GM12865 (cell line): ENCODE results near the gene RCHY1.
"Not testable (repeated sequence)": the region's sequence is repeated elsewhere in the genome, so short reads cannot be mapped to it uniquely, and the experiment has no call there.

Source experiments
- DNase-seq: peaks from one replicate; pipeline ENCODE4 v3.0.0; 2010; ENCODE audit warnings: low read depth
- H3K4me3 ChIP-seq: 2 replicates; pipeline ENCODE4 v1.5.1; 2011; ENCODE audit warnings: mild to moderate bottlenecking, low read depth, low read length, control low read depth
- TF ChIP-seq, protein P1 (sequence below): IDR thresholded peaks from 2 replicates; pipeline ENCODE4 v1.5.1; 2011; ENCODE audit warnings: low read length, control low read depth, low read depth, inconsistent platforms; ENCODE audit not compliant: insufficient read depth; ENCODE audit errors: missing control alignments

Gene RCHY1

DNA sequence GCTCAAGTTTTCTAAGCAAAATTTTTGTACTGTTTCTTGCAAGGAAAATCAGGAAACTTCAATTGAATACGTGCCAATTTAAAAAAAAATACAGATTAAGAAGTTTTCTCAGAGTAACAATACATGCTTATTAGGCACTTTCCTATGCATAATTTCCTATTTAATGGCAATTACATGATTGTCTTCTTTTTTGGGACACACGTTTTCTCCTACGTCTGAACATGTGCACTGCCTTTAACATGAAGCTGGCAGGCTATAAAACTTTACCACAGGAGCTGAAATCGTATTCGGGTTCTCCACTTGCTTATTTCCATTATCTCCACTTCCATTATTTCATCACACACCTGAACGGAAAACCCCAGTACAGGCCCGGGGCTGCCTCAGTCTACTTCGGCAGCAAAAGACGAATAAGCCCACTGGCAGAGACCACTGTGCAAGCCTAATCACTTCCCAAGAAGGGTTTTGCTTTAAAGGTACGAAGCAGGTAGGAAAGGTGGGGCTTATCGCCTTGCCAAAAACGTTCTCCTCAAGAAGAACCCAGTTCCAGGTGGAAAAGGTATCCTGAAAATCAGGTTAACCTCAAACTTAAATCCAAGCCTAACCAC lies 575 bp downstream of the RCHY1 start:
- peak overlapping the region; percentile 100 for H3K4me3 ChIP-seq
- no peak for DNase-seq
- TF ChIP-seq, protein P1, sequence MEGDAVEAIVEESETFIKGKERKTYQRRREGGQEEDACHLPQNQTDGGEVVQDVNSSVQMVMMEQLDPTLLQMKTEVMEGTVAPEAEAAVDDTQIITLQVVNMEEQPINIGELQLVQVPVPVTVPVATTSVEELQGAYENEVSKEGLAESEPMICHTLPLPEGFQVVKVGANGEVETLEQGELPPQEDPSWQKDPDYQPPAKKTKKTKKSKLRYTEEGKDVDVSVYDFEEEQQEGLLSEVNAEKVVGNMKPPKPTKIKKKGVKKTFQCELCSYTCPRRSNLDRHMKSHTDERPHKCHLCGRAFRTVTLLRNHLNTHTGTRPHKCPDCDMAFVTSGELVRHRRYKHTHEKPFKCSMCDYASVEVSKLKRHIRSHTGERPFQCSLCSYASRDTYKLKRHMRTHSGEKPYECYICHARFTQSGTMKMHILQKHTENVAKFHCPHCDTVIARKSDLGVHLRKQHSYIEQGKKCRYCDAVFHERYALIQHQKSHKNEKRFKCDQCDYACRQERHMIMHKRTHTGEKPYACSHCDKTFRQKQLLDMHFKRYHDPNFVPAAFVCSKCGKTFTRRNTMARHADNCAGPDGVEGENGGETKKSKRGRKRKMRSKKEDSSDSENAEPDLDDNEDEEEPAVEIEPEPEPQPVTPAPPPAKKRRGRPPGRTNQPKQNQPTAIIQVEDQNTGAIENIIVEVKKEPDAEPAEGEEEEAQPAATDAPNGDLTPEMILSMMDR: no peak

DNA sequence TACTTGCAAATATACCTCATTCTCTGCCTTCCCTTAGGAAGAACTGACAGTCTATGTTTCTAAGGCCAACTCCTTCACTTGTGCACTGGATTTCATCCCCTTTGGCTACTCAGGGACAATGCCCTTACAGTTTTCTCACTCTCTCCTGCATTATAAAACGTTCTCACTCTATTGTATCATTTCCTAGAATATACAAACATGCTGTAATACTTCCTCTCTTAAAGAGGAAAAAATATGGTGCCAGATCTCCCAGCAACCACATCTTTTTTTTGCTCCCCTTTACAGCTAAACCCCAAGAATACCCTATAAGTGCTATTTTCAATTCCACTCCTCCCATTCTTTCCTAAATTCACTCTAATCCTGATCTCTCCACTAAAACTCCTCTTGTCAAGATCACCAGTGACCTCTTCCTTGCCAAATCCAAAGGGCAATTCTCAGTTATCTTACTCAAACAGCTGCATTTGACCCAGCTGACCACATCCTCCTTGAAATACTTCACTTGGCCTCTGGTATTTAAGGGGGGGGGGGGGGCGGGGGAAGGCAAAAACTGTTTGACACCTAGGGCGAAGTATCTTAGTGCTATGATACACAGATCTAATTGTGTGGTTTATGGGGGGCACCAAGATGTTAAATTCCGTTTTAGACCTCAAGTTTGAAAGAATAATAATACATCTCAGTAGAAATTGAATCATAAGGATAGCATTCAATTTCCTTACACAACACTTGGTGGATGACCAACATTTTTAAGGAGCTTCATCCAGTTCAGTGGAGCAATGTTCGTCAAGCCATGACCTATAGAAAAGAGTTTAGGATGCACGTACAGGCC lies 1.6 kb downstream of the RCHY1 start:
- H3K4me3 ChIP-seq: peak overlapping the region; percentile 100
- TF ChIP-seq, protein P1: no peak
- DNase-seq: peak; percentile 64

DNA sequence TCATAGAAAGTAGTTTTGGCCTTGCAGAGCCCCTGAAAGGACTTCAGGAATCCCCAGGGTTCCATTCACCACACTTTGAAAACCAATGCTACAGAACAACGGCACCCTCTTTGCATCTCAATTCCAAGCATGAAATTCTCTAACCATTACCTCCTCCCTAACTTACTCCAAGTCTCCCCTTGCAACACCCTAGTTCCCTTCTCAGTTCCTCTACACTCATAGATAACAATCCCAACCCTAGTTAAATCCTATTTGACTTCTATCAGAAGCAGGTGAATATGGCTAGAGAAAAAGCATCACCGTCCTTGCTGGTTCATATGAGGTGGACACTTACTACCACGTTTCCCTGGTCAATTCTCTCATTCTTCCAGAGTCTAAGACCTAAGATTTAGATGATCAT lies 2.4 kb downstream of the RCHY1 start:
- peak overlapping the region; percentile 100 for H3K4me3 ChIP-seq
- no peak for DNase-seq
- TF ChIP-seq, protein P1: no peak

DNA sequence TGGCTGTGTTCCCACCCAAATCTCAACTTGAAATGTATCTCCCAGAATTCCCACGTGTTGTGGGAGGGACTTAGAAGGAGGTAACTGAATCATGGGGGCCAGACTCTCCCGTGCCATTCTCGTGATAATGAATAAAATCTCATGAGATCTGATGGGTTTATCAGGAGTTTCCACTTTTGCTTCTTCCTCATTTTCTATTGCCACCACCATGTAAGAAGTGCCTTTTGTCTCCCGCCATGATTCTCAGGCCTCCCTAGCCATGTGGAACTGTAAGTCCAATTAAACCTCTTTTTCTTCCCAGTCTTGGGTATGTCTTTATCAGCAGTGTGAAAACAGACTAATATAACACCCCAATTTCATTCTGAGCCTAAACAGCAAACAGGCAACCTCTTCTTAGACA lies 4.6 kb downstream of the RCHY1 start:
- DNase-seq, H3K4me3 ChIP-seq: not testable (repeated sequence)

DNA sequence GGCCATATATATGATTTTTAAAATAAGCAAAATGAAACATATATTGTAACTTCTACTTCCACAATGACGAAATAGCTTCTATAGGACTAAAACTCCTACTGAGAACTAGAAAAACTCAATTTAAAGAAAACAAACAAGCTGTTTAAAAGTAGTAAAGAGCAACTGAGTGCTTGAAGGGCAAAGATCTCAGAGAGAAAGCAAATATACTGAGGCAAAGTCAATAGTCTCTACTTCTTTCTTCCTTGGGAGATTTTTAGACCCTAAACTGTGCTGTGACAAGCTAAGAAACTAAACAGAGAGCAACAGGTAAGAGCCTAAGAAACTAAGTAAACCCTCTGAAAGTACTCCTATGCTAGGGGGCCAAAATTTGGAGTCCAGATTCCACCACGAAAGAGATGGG lies 8.6 kb downstream of the RCHY1 start:
- TF ChIP-seq, protein P1: no peak
- DNase-seq: no peak
- no peak overlapping the region for H3K4me3 ChIP-seq

DNA sequence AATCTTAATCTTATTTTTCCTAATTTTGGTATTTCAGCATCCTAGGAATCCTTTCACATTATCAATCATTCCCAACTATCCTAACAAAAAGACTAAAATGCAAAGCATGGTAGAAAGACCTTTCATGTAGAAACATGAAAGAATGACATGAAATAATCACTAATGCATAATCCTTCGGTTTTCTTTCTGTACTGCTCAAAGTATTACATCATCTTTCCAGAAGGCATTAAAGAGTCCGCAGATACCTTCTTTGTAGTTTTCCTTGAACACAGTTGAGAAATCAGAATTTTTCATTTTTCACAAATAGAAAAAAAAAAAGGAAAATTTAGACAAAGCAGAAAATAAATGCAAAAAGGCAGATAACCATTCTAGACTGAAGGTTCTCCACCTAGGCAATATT lies 11.5 kb downstream of the RCHY1 start:
- DNase-seq: no peak
- TF ChIP-seq, protein P1: no peak
- H3K4me3 ChIP-seq: no peak overlapping the region

DNA sequence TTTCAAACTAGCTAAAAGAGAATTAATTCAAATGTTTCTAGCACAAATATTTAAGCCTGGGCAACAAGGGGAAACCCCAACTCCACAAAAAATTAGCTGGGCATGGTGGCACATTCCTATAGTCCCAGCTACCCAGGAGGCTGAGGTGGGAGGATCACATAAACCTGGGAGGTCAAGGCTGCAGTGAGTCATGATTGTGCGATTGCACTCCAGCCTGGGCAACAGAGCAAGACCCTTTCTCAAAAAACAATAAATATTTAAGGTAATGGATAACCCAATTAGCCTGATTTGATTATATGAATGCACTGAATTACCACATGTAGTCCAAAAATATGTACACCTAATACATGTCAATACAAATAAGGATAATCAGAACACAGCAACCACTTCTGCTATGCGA lies 14.3 kb downstream of the RCHY1 start:
- no peak for DNase-seq
- no peak overlapping the region for H3K4me3 ChIP-seq
- TF ChIP-seq, protein P1: no peak
